Uterus (tissue), 2 donors: ENCODE results near the gene C1QTNF1.

Experiments
- POLR2A ChIP-seq, 2 donors: fragments of 450-650 bp; IDR thresholded peaks; one replicate each; pipeline ENCODE4 v1.6.1; 2016; ENCODE audit warnings: antibody characterized with exemption in 2 of 2, mild to moderate bottlenecking in 1 of 2, moderate library complexity in 1 of 2
- TF ChIP-seq, protein P1 (sequence below), 4 experiments: fragments of 200-600 bp in 2 of 4; fragments of 450-650 bp in 2 of 4; sonication (generic) in 2 of 4; IDR thresholded peaks; one replicate each; pipeline ENCODE4 v1.5.1; 2016 to 2019; ENCODE audit warnings: antibody characterized with exemption in 4 of 4, mild to moderate bottlenecking in 2 of 4, moderate library complexity in 1 of 4

- TF ChIP-seq, protein P1, sequence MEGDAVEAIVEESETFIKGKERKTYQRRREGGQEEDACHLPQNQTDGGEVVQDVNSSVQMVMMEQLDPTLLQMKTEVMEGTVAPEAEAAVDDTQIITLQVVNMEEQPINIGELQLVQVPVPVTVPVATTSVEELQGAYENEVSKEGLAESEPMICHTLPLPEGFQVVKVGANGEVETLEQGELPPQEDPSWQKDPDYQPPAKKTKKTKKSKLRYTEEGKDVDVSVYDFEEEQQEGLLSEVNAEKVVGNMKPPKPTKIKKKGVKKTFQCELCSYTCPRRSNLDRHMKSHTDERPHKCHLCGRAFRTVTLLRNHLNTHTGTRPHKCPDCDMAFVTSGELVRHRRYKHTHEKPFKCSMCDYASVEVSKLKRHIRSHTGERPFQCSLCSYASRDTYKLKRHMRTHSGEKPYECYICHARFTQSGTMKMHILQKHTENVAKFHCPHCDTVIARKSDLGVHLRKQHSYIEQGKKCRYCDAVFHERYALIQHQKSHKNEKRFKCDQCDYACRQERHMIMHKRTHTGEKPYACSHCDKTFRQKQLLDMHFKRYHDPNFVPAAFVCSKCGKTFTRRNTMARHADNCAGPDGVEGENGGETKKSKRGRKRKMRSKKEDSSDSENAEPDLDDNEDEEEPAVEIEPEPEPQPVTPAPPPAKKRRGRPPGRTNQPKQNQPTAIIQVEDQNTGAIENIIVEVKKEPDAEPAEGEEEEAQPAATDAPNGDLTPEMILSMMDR (IDR thresholded peaks at IDR 0.05): no peak
- TF ChIP-seq POLR2A (IDR thresholded peaks at IDR 0.05): no peak
These were observed 38.7 kb downstream of the C1QTNF1 start for GRCh38 chr17:79062691-79063090.
